HepG2 (cell line): ENCODE results near the gene LRRC8E. TPM values are rescaled to one million over a fixed set of nuclear protein-coding genes. Genes with fewer than 3 reads are reported as not detected.

ENCODE experiments used
- AHR ChIP-seq: IDR thresholded peaks from 2 replicates; pipeline ENCODE4 v1.6.1; 2018; ENCODE audit warnings: missing genetic modification reagents, missing compliant biosample characterization
- ARID2 ChIP-seq: sonication (generic); formaldehyde crosslinking; IDR thresholded peaks from 2 replicates; pipeline ENCODE4 v1.8.1; 2022; ENCODE audit warnings: mild to moderate bottlenecking, missing genetic modification reagents, borderline replicate concordance
- ARNTL ChIP-seq: sonication (generic); formaldehyde crosslinking; IDR thresholded peaks from 2 replicates; pipeline ENCODE4 v1.4.0; 2020; ENCODE audit warnings: mild to moderate bottlenecking, missing genetic modification reagents
- CBFB ChIP-seq: sonication (generic); formaldehyde crosslinking; IDR thresholded peaks from 2 replicates; pipeline ENCODE4 v1.4.0; 2020; ENCODE audit warnings: missing genetic modification reagents
- CEBPB ChIP-seq: IDR thresholded peaks from 2 replicates; pipeline ENCODE4 v1.6.1; 2011; ENCODE audit warnings: low read depth, low read length, improper control_type of control experiment, borderline replicate concordance
- GLI4 ChIP-seq: sonication (generic); formaldehyde crosslinking; IDR thresholded peaks from 2 replicates; pipeline ENCODE4 v1.5.1; 2020; ENCODE audit warnings: missing genetic modification reagents, mild to moderate bottlenecking, moderate library complexity, borderline replicate concordance
- HOXA5 ChIP-seq: sonication (generic); formaldehyde crosslinking; IDR thresholded peaks from 2 replicates; pipeline ENCODE4 v1.4.0; 2020; ENCODE audit warnings: missing genetic modification reagents
- HOXA7 ChIP-seq: sonication (generic); formaldehyde crosslinking; IDR thresholded peaks from 2 replicates; pipeline ENCODE4 v1.8.1; 2022; ENCODE audit warnings: mild to moderate bottlenecking, missing genetic modification reagents, moderate library complexity
- KDM4B ChIP-seq: sonication (generic); formaldehyde crosslinking; IDR thresholded peaks from 2 replicates; pipeline ENCODE4 v1.4.0; 2020; ENCODE audit warnings: missing genetic modification reagents
- MED1 ChIP-seq: sonication (generic); formaldehyde crosslinking; IDR thresholded peaks from 2 replicates; pipeline ENCODE4 v1.4.0; 2020; ENCODE audit warnings: missing genetic modification reagents
- NCOA1 ChIP-seq: sonication (generic); formaldehyde crosslinking; IDR thresholded peaks from 2 replicates; pipeline ENCODE4 v1.9.0; 2021; ENCODE audit warnings: missing genetic modification reagents
- NFE2L2 ChIP-seq: fragments of 150-350 bp; IDR thresholded peaks from 2 replicates; pipeline ENCODE4 v1.6.1; 2014; ENCODE audit warnings: low read length
- NFKB2 ChIP-seq: sonication (generic); formaldehyde crosslinking; IDR thresholded peaks from 2 replicates; pipeline ENCODE4 v1.4.0; 2020; ENCODE audit warnings: missing genetic modification reagents, borderline replicate concordance
- PHB2 ChIP-seq: fragments of 450-650 bp; IDR thresholded peaks from 2 replicates; pipeline ENCODE4 v1.6.1; 2018; ENCODE audit not compliant: partially characterized antibody
- PITX1 ChIP-seq: sonication (generic); formaldehyde crosslinking; IDR thresholded peaks from 2 replicates; pipeline ENCODE4 v1.5.1; 2020; ENCODE audit warnings: mild to moderate bottlenecking, missing genetic modification reagents
- POLR2A ChIP-seq, 2 experiments: IDR thresholded peaks; 2 replicates each; pipeline ENCODE4 v1.6.1; 2011; ENCODE audit warnings: low read depth in 2 of 2, low read length in 2 of 2, mild to moderate bottlenecking in 1 of 2, moderate library complexity in 1 of 2; ENCODE audit not compliant: insufficient read depth in 1 of 2
- PTBP1 ChIP-seq: fragments of 200-400 bp; formaldehyde crosslinking; IDR thresholded peaks from 2 replicates; pipeline ENCODE4 v1.6.1; 2018; ENCODE audit warnings: low read length, low read depth; ENCODE audit not compliant: poor library complexity, severe bottlenecking
- RAD21 ChIP-seq: fragments of 450-650 bp; formaldehyde crosslinking; IDR thresholded peaks from 2 replicates; pipeline ENCODE4 v1.5.0; 2020; ENCODE audit warnings: mild to moderate bottlenecking
- SP1 ChIP-seq, 2 experiments: fragments of 450-650 bp in 1 of 2; sonication (generic) in 1 of 2; formaldehyde crosslinking in 1 of 2; IDR thresholded peaks; 2 replicates each; pipeline versions ENCODE4 v1.4.0 to v1.6.1; 2016 to 2020; ENCODE audit warnings: missing genetic modification reagents in 1 of 2
- SYNCRIP ChIP-seq: fragments of 200-400 bp; formaldehyde crosslinking; IDR thresholded peaks from 2 replicates; pipeline ENCODE4 v1.6.1; 2018; ENCODE audit warnings: mild to moderate bottlenecking, low read depth, low read length; ENCODE audit not compliant: insufficient read depth
- TP53 ChIP-seq: sonication (generic); formaldehyde crosslinking; conservative IDR thresholded peaks from 2 replicates; pipeline ENCODE4 v1.4.0; 2020; ENCODE audit warnings: missing genetic modification reagents
- ZBTB7A ChIP-seq: sonication (generic); formaldehyde crosslinking; IDR thresholded peaks from 2 replicates; pipeline ENCODE4 v1.8.0; 2022; ENCODE audit warnings: mild to moderate bottlenecking, missing genetic modification reagents
- ZBTB7B ChIP-seq: sonication (generic); formaldehyde crosslinking; IDR thresholded peaks from 2 replicates; pipeline ENCODE4 v1.4.0; 2020; ENCODE audit warnings: missing genetic modification reagents
- ZFP1 ChIP-seq: IDR thresholded peaks from 2 replicates; pipeline ENCODE4 v1.6.1; 2016
- ZFY ChIP-seq: sonication (generic); formaldehyde crosslinking; IDR thresholded peaks from 2 replicates; pipeline ENCODE4 v1.4.0; 2020; ENCODE audit warnings: missing genetic modification reagents
- ZNF333 ChIP-seq: sonication (generic); formaldehyde crosslinking; IDR thresholded peaks from 2 replicates; pipeline ENCODE4 v1.4.0; 2020; ENCODE audit warnings: mild to moderate bottlenecking, missing genetic modification reagents, borderline replicate concordance
- ZNF570 ChIP-seq: sonication (generic); formaldehyde crosslinking; IDR thresholded peaks from 2 replicates; pipeline ENCODE4 v1.4.0; 2020; ENCODE audit warnings: mild to moderate bottlenecking, missing genetic modification reagents, borderline replicate concordance
- ZNF598 ChIP-seq: sonication (generic); formaldehyde crosslinking; IDR thresholded peaks from 2 replicates; pipeline ENCODE4 v1.5.1; 2020; ENCODE audit warnings: mild to moderate bottlenecking, missing genetic modification reagents, borderline replicate concordance
- ZSCAN30 ChIP-seq: sonication (generic); formaldehyde crosslinking; IDR thresholded peaks from 2 replicates; pipeline ENCODE4 v1.5.0; 2020; ENCODE audit warnings: mild to moderate bottlenecking, missing genetic modification reagents
- polyA plus RNA-seq, 8 experiments: library from polyadenylated mRNA; depleted of rRNA in 3 of 8; stranded (reverse) in 7 of 8; unstranded in 1 of 8; fragments of >200 nt; fragmentation: Illumina TruSeq in 4 of 8; extraction: Trizol in 4 of 8; gene quantifications; 2 replicates each; pipeline versions ENCODE4 v1.2.1 to v1.2.3, GENCODE V29; 2011 to 2016; ENCODE audit warnings: low read depth in 4 of 8, missing spikeins in 1 of 8, mixed read lengths in 1 of 8; ENCODE audit not compliant: insufficient read depth in 1 of 8
- total RNA-seq, 5 experiments: library from RNA; depleted of rRNA; stranded (reverse); fragments of >200 nt; fragmentation: Illumina TruSeq; extraction: Trizol; gene quantifications; 2 replicates each; pipeline ENCODE4 v1.2.3, GENCODE V29; 2016; ENCODE audit warnings: low read depth in 1 of 5
- TF ChIP-seq, protein P1 (sequence below): sonication (generic); formaldehyde crosslinking; IDR thresholded peaks from 2 replicates; pipeline ENCODE4 v1.4.0; 2020; ENCODE audit warnings: missing genetic modification reagents
- TF ChIP-seq, protein P2 (sequence below): sonication (generic); formaldehyde crosslinking; conservative IDR thresholded peaks from 2 replicates; pipeline ENCODE4 v1.8.1; 2023; ENCODE audit warnings: missing genetic modification reagents

The LRRC8E gene
- total and polyA plus RNA-seq, 2 of the 13 experiments (the other 11 are each of a cell fraction or from before 2014, with no cell fraction given), result 8.0 to 10.3 TPM

DNA sequence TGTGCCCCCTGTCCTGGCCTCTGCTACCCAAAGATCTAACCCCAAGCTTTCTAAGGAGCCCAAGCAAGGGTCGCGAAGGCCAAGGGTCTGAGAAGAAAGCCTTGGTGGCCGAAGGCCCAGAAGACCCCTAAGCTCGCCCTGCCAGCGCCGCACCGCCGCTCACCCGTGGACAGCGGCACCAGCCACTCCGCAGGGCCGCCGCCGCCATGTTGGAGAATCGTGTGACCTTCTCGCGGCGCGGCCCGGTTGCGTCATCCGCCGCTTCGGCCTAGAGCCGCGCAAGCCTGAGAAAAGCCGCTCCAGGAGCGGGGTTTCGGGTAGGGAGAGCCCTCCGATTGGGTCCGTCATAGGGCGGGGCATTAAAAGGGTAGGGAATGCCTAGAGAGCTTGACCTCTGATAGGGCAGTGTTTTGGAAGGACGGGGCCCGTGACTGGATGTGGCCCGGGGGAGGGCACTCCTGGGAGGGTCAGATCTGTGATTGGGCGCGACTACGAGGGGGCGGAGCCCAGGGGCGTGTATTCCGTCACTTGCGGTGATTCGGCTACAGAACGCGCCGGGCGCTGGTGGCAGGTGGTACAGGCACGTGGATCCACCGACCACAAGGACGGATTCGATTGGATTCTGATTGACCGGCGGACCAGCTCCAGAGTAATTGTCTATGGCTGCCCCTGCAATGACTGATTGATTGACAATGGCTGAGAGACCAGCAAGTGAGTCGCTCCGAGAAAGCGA is 55.3 kb downstream of the LRRC8E start, which contains the start of gene TIMM44 (continued):
- TF ChIP-seq SYNCRIP (no peak), ZFY (peak; percentile 93), PHB2 (no peak), ARID2 (peak; percentile 90), SP1 (IDR thresholded peaks at IDR 0.05) (0 out of 2 replicates have a peak, but pooled peaks have one; percentile 14), SP1 (CRISPR knock-in tag; IDR thresholded peaks at IDR 0.05) (peak; percentile 84), KDM4B (CRISPR knock-in tag) (no peak), NFKB2 (CRISPR knock-in tag) (peak; percentile 75; the same call in 1 of the 2 replicates), ZSCAN30 (CRISPR knock-in tag) (no peak), ZBTB7A (CRISPR knock-in tag) (no peak), NFE2L2 (no peak), ZNF598 (CRISPR knock-in tag) (peak; percentile 60; the same call in 1 of the 2 replicates), MED1 (CRISPR knock-in tag) (peak; percentile 55), HOXA5 (CRISPR knock-in tag) (peak; percentile 89), PTBP1 (no peak), TP53 (CRISPR knock-in tag) (no peak; the same call in 1 of the 2 replicates), ARNTL (CRISPR knock-in tag) (peak; percentile 81; the same call in 1 of the 2 replicates), CEBPB (peak; percentile 99), ZFP1 (CRISPR knock-in tag) (no peak), POLR2A (IDR thresholded peaks at IDR 0.05; ENCODE audit: insufficient read depth in 1 of 2, low read depth in 2 of 2, low read length in 2 of 2) (peak; percentile 98 to 99), HOXA7 (CRISPR knock-in tag) (no peak), PITX1 (CRISPR knock-in tag) (peak; percentile 66), AHR (CRISPR knock-in tag) (peak; percentile 75), NCOA1 (no peak), GLI4 (CRISPR knock-in tag) (no peak; the same call in 1 of the 2 replicates), RAD21 (peak; percentile 59), CBFB (CRISPR knock-in tag) (peak; percentile 30; the same call in 1 of the 2 replicates), ZBTB7B (no peak; the same call in 1 of the 2 replicates), ZNF333 (CRISPR knock-in tag) (no peak), ZNF570 (CRISPR knock-in tag) (no peak)
- TF ChIP-seq, protein P1, sequence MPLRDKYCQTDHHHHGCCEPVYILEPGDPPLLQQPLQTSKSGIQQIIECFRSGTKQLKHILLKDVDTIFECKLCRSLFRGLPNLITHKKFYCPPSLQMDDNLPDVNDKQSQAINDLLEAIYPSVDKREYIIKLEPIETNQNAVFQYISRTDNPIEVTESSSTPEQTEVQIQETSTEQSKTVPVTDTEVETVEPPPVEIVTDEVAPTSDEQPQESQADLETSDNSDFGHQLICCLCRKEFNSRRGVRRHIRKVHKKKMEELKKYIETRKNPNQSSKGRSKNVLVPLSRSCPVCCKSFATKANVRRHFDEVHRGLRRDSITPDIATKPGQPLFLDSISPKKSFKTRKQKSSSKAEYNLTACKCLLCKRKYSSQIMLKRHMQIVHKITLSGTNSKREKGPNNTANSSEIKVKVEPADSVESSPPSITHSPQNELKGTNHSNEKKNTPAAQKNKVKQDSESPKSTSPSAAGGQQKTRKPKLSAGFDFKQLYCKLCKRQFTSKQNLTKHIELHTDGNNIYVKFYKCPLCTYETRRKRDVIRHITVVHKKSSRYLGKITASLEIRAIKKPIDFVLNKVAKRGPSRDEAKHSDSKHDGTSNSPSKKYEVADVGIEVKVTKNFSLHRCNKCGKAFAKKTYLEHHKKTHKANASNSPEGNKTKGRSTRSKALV (CRISPR knock-in tag), result no peak
- TF ChIP-seq, protein P2, sequence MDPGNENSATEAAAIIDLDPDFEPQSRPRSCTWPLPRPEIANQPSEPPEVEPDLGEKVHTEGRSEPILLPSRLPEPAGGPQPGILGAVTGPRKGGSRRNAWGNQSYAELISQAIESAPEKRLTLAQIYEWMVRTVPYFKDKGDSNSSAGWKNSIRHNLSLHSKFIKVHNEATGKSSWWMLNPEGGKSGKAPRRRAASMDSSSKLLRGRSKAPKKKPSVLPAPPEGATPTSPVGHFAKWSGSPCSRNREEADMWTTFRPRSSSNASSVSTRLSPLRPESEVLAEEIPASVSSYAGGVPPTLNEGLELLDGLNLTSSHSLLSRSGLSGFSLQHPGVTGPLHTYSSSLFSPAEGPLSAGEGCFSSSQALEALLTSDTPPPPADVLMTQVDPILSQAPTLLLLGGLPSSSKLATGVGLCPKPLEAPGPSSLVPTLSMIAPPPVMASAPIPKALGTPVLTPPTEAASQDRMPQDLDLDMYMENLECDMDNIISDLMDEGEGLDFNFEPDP (CRISPR knock-in tag), result no peak
